ENCODE results near the gene PDLIM1. TPM values are rescaled to one million over a fixed set of nuclear protein-coding genes. Genes with fewer than 3 reads are reported as not detected.

Gene PDLIM1
- total and polyA plus RNA-seq, 9 of the 15 experiments (the other 6 are each of a cell fraction or from before 2014, with no cell fraction given) = 19.8 to 164 (median 39.1) TPM

DNA sequence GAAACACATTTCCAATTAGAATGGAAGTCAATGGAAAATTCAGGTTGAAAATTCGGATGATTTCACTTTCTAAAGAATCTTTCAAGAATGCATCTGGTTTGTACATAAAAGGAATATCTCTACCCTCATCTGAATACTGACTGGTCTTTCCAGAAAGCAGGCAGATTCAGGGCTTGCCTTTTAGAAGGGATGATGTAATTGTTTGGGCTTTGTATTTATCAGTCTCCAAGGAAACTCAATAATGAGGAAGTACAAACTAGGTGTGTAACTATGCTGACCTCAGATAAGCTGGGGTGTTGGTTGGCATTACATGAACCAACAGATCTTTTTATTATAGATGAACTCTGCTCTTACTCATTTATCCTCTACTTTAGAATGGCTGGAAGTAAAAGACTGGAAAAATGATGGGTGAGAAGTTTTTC lies 24.1 kb downstream of the PDLIM1 start (continued):
- TF ChIP-seq, protein P1, sequence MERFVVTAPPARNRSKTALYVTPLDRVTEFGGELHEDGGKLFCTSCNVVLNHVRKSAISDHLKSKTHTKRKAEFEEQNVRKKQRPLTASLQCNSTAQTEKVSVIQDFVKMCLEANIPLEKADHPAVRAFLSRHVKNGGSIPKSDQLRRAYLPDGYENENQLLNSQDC (CRISPR knock-in tag; IDR thresholded peaks at IDR 0.05) = no peak
- TF ChIP-seq, protein P2, sequence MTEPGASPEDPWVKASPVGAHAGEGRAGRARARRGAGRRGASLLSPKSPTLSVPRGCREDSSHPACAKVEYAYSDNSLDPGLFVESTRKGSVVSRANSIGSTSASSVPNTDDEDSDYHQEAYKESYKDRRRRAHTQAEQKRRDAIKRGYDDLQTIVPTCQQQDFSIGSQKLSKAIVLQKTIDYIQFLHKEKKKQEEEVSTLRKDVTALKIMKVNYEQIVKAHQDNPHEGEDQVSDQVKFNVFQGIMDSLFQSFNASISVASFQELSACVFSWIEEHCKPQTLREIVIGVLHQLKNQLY (CRISPR knock-in tag; conservative IDR thresholded peaks at IDR 0.05) = no peak
- TF ChIP-seq ZNF695 (CRISPR knock-in tag; IDR thresholded peaks at IDR 0.05) (no peak), POLR2H (tag; IDR thresholded peaks at IDR 0.05; ENCODE audit: low read depth) (0 out of 2 replicates have a peak, but pooled peaks have one; percentile 16), XRCC5 (IDR thresholded peaks at IDR 0.05; ENCODE audit: low read depth, low read length) (no peak), POU5F1 (IDR thresholded peaks at IDR 0.05; ENCODE audit: borderline replicate concordance, low read depth, low read length, partially characterized antibody) (no peak), ELF2 (CRISPR knock-in tag; IDR thresholded peaks at IDR 0.05) (no peak), CBFA2T2 (conservative IDR thresholded peaks at IDR 0.05) (no peak)
- TF ChIP-seq, protein P3, sequence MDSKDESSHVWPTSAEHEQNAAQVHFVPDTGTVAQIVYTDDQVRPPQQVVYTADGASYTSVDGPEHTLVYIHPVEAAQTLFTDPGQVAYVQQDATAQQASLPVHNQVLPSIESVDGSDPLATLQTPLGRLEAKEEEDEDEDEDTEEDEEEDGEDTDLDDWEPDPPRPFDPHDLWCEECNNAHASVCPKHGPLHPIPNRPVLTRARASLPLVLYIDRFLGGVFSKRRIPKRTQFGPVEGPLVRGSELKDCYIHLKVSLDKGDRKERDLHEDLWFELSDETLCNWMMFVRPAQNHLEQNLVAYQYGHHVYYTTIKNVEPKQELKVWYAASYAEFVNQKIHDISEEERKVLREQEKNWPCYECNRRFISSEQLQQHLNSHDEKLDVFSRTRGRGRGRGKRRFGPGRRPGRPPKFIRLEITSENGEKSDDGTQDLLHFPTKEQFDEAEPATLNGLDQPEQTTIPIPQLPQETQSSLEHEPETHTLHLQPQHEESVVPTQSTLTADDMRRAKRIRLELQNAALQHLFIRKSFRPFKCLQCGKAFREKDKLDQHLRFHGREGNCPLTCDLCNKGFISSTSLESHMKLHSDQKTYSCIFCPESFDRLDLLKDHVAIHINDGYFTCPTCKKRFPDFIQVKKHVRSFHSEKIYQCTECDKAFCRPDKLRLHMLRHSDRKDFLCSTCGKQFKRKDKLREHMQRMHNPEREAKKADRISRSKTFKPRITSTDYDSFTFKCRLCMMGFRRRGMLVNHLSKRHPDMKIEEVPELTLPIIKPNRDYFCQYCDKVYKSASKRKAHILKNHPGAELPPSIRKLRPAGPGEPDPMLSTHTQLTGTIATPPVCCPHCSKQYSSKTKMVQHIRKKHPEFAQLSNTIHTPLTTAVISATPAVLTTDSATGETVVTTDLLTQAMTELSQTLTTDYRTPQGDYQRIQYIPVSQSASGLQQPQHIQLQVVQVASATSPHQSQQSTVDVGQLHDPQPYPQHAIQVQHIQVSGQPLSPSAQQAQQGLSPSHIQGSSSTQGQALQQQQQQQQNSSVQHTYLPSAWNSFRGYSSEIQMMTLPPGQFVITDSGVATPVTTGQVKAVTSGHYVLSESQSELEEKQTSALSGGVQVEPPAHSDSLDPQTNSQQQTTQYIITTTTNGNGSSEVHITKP (IDR thresholded peaks at IDR 0.05; ENCODE audit: partially characterized antibody) = peak; percentile 17
- TF ChIP-seq, protein P4, sequence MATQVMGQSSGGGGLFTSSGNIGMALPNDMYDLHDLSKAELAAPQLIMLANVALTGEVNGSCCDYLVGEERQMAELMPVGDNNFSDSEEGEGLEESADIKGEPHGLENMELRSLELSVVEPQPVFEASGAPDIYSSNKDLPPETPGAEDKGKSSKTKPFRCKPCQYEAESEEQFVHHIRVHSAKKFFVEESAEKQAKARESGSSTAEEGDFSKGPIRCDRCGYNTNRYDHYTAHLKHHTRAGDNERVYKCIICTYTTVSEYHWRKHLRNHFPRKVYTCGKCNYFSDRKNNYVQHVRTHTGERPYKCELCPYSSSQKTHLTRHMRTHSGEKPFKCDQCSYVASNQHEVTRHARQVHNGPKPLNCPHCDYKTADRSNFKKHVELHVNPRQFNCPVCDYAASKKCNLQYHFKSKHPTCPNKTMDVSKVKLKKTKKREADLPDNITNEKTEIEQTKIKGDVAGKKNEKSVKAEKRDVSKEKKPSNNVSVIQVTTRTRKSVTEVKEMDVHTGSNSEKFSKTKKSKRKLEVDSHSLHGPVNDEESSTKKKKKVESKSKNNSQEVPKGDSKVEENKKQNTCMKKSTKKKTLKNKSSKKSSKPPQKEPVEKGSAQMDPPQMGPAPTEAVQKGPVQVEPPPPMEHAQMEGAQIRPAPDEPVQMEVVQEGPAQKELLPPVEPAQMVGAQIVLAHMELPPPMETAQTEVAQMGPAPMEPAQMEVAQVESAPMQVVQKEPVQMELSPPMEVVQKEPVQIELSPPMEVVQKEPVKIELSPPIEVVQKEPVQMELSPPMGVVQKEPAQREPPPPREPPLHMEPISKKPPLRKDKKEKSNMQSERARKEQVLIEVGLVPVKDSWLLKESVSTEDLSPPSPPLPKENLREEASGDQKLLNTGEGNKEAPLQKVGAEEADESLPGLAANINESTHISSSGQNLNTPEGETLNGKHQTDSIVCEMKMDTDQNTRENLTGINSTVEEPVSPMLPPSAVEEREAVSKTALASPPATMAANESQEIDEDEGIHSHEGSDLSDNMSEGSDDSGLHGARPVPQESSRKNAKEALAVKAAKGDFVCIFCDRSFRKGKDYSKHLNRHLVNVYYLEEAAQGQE (IDR thresholded peaks at IDR 0.05; ENCODE audit: borderline replicate concordance) = peak; percentile 4; the same call in 1 of the 2 replicates
- TF ChIP-seq, protein P4 (CRISPR knock-in tag; IDR thresholded peaks at IDR 0.05; ENCODE audit: low read depth) = no peak
- TF ChIP-seq, protein P5, sequence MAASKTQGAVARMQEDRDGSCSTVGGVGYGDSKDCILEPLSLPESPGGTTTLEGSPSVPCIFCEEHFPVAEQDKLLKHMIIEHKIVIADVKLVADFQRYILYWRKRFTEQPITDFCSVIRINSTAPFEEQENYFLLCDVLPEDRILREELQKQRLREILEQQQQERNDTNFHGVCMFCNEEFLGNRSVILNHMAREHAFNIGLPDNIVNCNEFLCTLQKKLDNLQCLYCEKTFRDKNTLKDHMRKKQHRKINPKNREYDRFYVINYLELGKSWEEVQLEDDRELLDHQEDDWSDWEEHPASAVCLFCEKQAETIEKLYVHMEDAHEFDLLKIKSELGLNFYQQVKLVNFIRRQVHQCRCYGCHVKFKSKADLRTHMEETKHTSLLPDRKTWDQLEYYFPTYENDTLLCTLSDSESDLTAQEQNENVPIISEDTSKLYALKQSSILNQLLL (CRISPR knock-in tag; IDR thresholded peaks at IDR 0.05; ENCODE audit: borderline replicate concordance) = no peak

Data from K562 (cell line).